ENCODE measurements around the gene IL13RA2. TPM values are rescaled to one million over a fixed set of nuclear protein-coding genes. Genes with fewer than 3 reads are reported as not detected.

The IL13RA2 gene
- total and polyA plus RNA-seq, 12 donors: 0.33 to 19.4 (median 1.9) TPM; not detected in 1

DNA sequence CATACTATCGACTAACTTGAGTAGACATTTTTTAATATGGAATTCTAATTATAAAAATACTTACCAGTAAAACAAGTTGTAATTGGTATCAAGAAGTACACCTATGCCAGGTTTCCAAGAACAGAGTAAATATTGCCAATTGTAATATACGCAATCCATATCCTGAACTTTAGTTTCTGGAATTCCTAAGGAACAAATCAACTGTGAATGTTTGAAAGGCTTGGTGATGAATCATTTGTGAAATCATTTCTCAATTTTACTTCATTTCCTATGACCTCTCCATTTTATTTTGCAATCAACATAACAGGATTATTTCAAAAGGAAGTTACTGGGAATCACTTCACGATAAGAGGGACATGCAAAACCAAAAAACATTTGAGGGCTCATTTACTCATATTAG is 3.7 kb downstream of the IL13RA2 start:
- intact Hi-C loops (cut with DNase I): no loop called here
- Histone ChIP-seq H3K36me3 (replicated peaks in 1 of 2) (no peaks in the 10 kb centered on the region), H3K4me3 (no peak overlapping the region), H3K9me3 (replicated peaks in 1 of 3) (no peaks in the 10 kb centered on the region), H3K27ac (no peak overlapping the region), H3K4me1 (replicated peaks in 1 of 2) (no peaks in the 10 kb centered on the region), H3K27me3 (peaks cover 18% of the 10 kb centered on the region)
- no peak for DNase-seq
- TF ChIP-seq, protein P1, sequence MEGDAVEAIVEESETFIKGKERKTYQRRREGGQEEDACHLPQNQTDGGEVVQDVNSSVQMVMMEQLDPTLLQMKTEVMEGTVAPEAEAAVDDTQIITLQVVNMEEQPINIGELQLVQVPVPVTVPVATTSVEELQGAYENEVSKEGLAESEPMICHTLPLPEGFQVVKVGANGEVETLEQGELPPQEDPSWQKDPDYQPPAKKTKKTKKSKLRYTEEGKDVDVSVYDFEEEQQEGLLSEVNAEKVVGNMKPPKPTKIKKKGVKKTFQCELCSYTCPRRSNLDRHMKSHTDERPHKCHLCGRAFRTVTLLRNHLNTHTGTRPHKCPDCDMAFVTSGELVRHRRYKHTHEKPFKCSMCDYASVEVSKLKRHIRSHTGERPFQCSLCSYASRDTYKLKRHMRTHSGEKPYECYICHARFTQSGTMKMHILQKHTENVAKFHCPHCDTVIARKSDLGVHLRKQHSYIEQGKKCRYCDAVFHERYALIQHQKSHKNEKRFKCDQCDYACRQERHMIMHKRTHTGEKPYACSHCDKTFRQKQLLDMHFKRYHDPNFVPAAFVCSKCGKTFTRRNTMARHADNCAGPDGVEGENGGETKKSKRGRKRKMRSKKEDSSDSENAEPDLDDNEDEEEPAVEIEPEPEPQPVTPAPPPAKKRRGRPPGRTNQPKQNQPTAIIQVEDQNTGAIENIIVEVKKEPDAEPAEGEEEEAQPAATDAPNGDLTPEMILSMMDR (IDR thresholded peaks at IDR 0.05): no peak
- no peak for TF ChIP-seq POLR2A (IDR thresholded peaks at IDR 0.05)
- 71 to 78% (median 74%) methylated on average over 3 of the region's 3 CpGs for WGBS, 4 donors

DNA sequence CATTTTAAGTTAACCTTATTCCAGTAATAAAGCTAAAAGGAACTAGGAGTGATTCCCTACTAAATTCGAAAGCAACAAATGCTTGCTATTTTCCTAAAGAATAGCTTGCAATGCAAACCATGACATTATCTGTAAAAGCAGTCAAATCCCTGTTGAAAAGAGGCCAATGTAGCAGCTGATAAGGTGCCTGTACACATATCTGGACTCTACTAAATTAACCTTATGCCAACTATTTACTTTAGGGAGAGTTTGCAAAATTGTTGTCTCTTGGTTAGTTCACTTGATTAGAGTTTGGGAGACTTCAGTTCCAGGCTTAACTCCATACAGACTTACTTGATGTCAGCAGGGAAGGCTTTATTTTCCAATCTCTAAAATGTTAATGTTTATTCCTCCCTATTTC is 6.0 kb downstream of the IL13RA2 start:
- Histone ChIP-seq H3K4me1 (replicated peaks in 1 of 2) (no peaks in the 10 kb centered on the region), H3K27me3 (peaks cover 11% of the 10 kb centered on the region), H3K9me3 (replicated peaks in 1 of 3) (no peaks in the 10 kb centered on the region), H3K4me3 (no peak overlapping the region), H3K36me3 (replicated peaks in 1 of 2) (no peaks in the 10 kb centered on the region), H3K27ac (no peak overlapping the region)
- intact Hi-C loops (cut with DNase I): no loop called here
- no peak for TF ChIP-seq POLR2A (IDR thresholded peaks at IDR 0.05)
- TF ChIP-seq, protein P1 (IDR thresholded peaks at IDR 0.05): no peak
- DNase-seq: no peak
- WGBS, 4 donors: 62 to 87% (median 81%) methylated on average over 1 of the region's 1 CpG

GRCh38 chrX:114999906-115000305 is 17.5 kb downstream of the IL13RA2 start:
- no peak for TF ChIP-seq POLR2A (IDR thresholded peaks at IDR 0.05)
- TF ChIP-seq, protein P1 (IDR thresholded peaks at IDR 0.05): no peak
- DNase-seq: no peak
- Histone ChIP-seq H3K27ac (no peak overlapping the region), H3K36me3 (replicated peaks in 1 of 2) (no peaks in the 10 kb centered on the region), H3K27me3 (peaks cover 20% of the 10 kb centered on the region), H3K4me1 (replicated peaks in 1 of 2) (no peaks in the 10 kb centered on the region), H3K4me3 (no peak overlapping the region), H3K9me3 (replicated peaks in 1 of 3) (no peaks in the 10 kb centered on the region)
- intact Hi-C loops (cut with DNase I): no loop called here
- 70 to 78% (median 73%) methylated on average over 5 to 6 of the region's 6 CpGs for WGBS, 4 donors

DNA sequence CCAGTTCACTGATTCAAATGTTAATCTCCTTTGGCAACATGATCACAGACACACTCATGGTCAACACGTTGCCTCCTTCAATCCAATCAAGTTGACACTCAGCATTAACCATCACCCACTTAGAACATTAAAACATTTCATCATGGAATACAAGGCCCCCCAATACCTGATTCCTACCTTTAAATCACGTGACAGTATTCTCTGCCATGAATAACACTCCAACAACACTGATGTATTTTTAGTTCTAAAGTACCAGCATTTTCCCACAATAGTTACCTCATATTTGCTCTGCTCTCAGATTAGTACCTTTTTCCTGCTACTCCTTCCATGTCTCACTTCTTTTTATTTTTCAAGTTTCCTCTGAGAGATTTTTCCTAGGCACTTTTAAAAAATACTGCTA is 19.6 kb downstream of the IL13RA2 start:
- H3K36me3 ChIP-seq (replicated peaks in 1 of 2): no peaks in the 10 kb centered on the region
- peaks cover 24% of the 10 kb centered on the region for H3K27me3 ChIP-seq
- 46 to 72% (median 55%) methylated on average over 2 of the region's 2 CpGs for WGBS, 4 donors
- H3K9me3 ChIP-seq (replicated peaks in 1 of 3): no peaks in the 10 kb centered on the region
- intact Hi-C loops (cut with DNase I): no loop called here
- no peak for TF ChIP-seq POLR2A (IDR thresholded peaks at IDR 0.05)
- TF ChIP-seq, protein P1 (IDR thresholded peaks at IDR 0.05): no peak
- H3K4me1 ChIP-seq (replicated peaks in 1 of 2): no peaks in the 10 kb centered on the region
- H3K4me3 ChIP-seq: no peak overlapping the region
- H3K27ac ChIP-seq: no peak overlapping the region
- DNase-seq: no peak

All from adrenal gland (tissue), 12 donors.